Activated CD4-positive, alpha-beta memory T cell treated with anti-CD3 and anti-CD28 coated beads for 36 hours (primary cell): ENCODE data around the gene CHST10. TPM values are rescaled to one million over a fixed set of nuclear protein-coding genes. Genes with fewer than 3 reads are reported as not detected.

Experiments used
- CTCF ChIA-PET: fragments of 350-600 bp; sonication (Branson Sonifier 250); formaldehyde crosslinking; loops from one replicate; lab custom pipeline; 2021; ENCODE audit warnings: antibody characterized with exemption, inconsistent platforms; lab: Charles Lee
- POLR2A ChIA-PET: fragments of 350-600 bp; sonication (Branson Sonifier 250); formaldehyde crosslinking; loops from one replicate; lab custom pipeline; 2021; ENCODE audit warnings: antibody characterized with exemption; lab: Charles Lee
- DNase-seq: peaks from one replicate; pipeline ENCODE4 v3.0.0-alpha.2; 2020
- H3K27ac Mint-ChIP-seq: one replicate; pipeline ENCODE4 v1.8.0; 2021; ENCODE audit warnings: mixed read lengths
- H3K27me3 Mint-ChIP-seq: one replicate; pipeline ENCODE4 v1.8.0; 2021; ENCODE audit warnings: mixed read lengths
- H3K36me3 Mint-ChIP-seq: one replicate; pipeline ENCODE4 v1.8.0; 2021; ENCODE audit warnings: mixed read lengths
- H3K4me1 Mint-ChIP-seq: one replicate; pipeline ENCODE4 v1.8.0; 2021; ENCODE audit warnings: low read depth, mixed read lengths
- H3K4me3 Mint-ChIP-seq: one replicate; pipeline ENCODE4 v1.8.0; 2021; ENCODE audit warnings: mild to moderate bottlenecking, mixed read lengths
- H3K9me3 Mint-ChIP-seq: one replicate; pipeline ENCODE4 v1.8.0; 2021; ENCODE audit warnings: mixed read lengths
- intact Hi-C: fragments of 100-400 bp; cut with micrococcal nuclease; formaldehyde crosslinking; loops from one replicate; pipeline ENCODE4 v1.15.1; 2023
- total RNA-seq, 2 experiments: library from RNA; stranded (reverse); gene quantifications; one replicate each; pipeline ENCODE4 v1.2.3, GENCODE V29; 2021

CHST10 gene
- total RNA-seq, 2 experiments from 2014 or later: 3.6 to 4.7 TPM

DNA sequence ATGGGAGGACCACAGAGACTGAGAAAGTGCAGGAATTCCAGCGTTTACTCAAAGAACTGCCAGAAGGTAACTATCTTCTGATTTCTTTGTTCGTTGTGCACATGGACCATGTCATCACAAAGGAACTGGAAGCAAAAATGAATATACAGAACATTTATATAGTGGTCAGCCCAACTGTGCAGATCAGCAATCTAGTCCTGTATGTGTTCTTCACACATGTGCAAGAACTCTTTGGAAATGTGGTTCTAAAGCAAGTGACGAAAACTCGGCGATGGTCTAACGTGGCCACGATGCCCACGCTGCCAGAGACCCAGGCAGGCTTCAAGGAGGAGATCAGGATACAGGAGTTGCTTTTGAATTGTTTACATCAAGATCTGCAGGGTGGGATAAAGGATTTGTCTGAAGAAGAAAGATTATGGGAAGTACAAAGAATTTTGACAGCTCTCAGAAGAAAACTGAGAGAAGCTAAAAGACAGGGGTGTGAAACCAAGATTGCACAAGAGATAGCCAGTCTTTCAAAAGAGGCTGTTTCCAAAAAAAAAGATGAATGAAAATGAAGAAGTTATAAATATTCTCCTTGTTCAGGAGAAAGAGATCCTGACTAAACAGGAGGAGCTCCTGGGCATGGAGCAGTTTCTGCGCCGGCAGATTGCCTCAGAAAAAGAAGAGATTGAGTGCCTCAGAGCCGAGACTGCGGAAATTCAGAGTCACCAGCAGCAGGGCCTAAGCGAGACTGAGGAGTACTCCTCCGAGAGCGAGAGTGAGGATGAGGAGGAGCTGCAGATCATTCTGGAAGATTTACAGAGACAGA is 8.3 kb upstream of the CHST10 start:
- Mint-ChIP-seq H3K27ac (no peak overlapping the region), H3K4me3 (no peak overlapping the region), H3K27me3 (peaks cover 9% of the 10 kb centered on the region), H3K36me3 (no peaks in the 10 kb centered on the region), H3K9me3 (peaks cover 7% of the 10 kb centered on the region), H3K4me1 (peaks cover 6% of the 10 kb centered on the region)
- DNase-seq: no peak
- intact Hi-C loops: loop anchor here (5.0 kb wide), 1 partner anchor 562 kb away; no protein-coding TSS in a partner anchor
- ChIA-PET CTCF (interaction anchor here (1.3 kb wide), 1 partner anchor 560 kb away, joined by 8 read pairs; no protein-coding TSS in a partner anchor), POLR2A (no interaction called here)

DNA sequence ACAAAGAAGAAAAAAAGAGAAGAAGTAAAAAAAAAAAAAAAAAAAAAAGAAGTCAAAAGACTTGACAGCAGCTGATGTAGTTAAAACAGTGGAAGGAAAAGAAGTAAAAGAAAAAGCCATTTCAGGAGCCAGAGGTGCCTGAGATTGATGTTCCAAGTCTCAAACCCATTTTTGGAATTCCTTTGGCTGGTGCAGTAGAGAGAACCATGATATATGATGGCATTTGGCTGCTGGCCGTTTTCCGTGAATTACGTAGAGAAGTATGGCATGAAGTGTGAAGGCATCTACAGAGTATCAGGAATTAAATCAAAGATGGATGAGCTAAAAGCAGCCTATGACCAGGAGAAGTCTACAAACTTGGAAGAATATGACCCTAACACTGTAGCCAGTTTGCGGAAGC is 7.6 kb upstream of the CHST10 start:
- POLR2A ChIA-PET: no interaction called here
- peaks cover 6% of the 10 kb centered on the region for H3K4me1 Mint-ChIP-seq
- CTCF ChIA-PET: interaction anchor here (1.3 kb wide), 1 partner anchor 560 kb away, joined by 8 read pairs; no protein-coding TSS in a partner anchor
- H3K27me3 Mint-ChIP-seq: peaks cover 8% of the 10 kb centered on the region
- no peak overlapping the region for H3K27ac Mint-ChIP-seq
- H3K4me3 Mint-ChIP-seq: no peak overlapping the region
- H3K9me3 Mint-ChIP-seq: peaks cover 2% of the 10 kb centered on the region
- H3K36me3 Mint-ChIP-seq: no peaks in the 10 kb centered on the region
- no peak for DNase-seq
- intact Hi-C loops: loop anchor here (5.0 kb wide), 1 partner anchor 562 kb away; no protein-coding TSS in a partner anchor

DNA sequence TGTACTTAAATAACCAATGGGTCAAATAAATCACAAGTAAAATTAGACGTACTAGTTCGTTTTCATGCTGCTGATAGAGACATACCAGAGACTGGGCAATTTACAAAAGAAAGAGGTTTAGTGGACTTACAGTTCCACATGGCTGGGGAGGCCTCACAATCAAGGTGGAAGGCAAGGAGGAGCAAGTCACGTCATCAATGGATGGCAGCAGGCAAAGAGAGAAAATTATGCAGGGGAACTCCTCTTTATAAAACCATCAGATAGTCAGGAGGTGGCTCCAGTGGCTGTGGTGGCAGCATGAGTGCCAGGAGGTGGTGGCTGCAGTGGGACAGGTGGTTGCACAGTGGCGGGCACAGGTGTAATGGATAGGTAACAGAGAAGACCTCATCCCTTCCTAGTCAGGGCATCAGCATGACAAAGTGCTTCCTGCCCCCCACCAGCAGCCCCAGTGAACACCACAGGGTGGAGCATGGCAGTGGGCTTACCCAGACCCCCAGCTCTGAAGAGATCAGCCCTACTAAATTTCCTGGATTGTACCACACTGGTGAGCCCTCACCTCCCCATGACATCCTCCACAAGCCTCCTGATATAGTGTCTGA is 6.9 kb upstream of the CHST10 start:
- ChIA-PET CTCF (no interaction called here), POLR2A (no interaction called here)
- Mint-ChIP-seq H3K4me3 (no peak overlapping the region), H3K27ac (no peak overlapping the region), H3K27me3 (peaks cover 8% of the 10 kb centered on the region), H3K9me3 (peaks cover 2% of the 10 kb centered on the region), H3K4me1 (peaks cover 6% of the 10 kb centered on the region), H3K36me3 (no peaks in the 10 kb centered on the region)
- no peak for DNase-seq
- intact Hi-C loops: no loop called here

DNA sequence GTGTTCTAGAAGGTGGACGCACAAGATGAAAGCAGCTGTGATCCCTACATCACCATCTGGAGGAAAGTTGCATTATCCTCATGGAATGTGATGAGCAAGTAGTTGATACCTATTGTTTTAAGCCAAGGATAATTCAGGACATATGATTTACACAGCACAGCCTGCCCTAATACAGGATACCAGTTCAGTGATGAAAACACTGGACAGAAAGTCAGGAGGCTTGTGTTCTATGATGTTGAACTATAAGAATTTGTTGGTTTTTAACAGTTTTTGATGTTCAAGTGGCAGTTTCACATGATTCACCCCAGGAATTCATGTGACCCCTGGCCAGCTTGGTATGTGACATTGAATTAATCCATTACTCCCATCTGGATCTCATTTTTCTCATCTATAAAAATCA is 6.2 kb upstream of the CHST10 start:
- CTCF ChIA-PET: no interaction called here
- Mint-ChIP-seq H3K4me1 (peaks cover 6% of the 10 kb centered on the region), H3K4me3 (no peak overlapping the region), H3K27me3 (peaks cover 8% of the 10 kb centered on the region), H3K36me3 (no peaks in the 10 kb centered on the region), H3K27ac (no peak overlapping the region), H3K9me3 (no peaks in the 10 kb centered on the region)
- intact Hi-C loops: no loop called here
- POLR2A ChIA-PET: no interaction called here
- DNase-seq: no peak

DNA sequence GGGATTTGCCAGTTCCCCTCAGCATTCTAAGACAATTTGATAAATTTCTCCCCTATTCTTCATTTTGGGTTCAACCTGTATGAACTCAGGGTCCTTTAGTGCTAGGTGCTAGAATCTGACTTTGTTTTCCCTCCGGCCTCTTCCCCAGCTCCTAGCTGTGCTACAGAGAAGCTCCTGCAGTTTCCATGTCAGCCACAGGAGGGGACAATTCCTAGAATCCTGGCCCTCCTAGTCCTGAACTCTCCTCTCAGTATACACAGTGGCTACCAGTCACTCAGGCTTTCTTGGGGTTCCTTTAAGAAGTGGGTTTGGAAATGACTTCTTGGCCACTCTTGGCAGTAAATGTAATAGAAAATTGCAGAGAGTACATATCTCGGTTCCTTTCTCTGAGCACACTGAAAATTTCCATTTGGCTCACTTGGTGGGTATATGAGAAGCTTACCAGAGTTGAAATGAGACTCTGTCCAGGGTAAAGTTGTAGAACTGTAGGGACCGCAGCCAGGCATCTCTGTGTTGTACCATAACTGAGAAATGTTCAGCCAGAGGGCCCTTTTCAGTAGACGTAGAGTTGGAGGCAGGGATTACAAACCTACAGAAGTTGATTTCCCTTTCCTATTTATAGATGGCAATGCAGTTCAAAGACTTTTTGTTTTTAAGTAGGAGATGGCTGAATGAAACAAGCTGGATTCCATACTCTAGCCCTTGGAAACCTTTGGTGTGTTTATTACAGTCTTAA is 5.0 kb upstream of the CHST10 start:
- no peak for DNase-seq
- no peaks in the 10 kb centered on the region for H3K9me3 Mint-ChIP-seq
- H3K27ac Mint-ChIP-seq: no peak overlapping the region
- ChIA-PET POLR2A (no interaction called here), CTCF (no interaction called here)
- H3K27me3 Mint-ChIP-seq: peaks cover 4% of the 10 kb centered on the region
- no peak overlapping the region for H3K4me3 Mint-ChIP-seq
- no peaks in the 10 kb centered on the region for H3K36me3 Mint-ChIP-seq
- intact Hi-C loops: no loop called here
- peaks cover 9% of the 10 kb centered on the region for H3K4me1 Mint-ChIP-seq

DNA sequence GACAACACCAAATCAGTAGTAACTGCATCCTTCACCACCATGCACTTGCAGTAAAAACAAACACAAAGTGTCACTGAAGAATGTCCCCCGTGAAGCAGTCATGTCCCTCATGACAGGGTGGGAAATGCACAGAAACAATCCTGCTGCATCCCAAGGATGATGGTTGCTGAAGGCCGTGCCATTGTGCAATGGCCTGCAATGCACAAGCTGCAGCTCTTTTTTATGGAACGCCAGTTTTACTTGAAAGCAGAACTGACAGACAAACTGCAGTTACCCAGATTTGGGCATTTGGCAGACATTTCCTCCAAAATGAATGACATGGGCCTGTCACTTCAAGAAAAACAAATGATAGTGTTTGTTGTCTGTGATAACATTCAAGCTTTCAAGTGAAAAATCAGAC is 2.4 kb upstream of the CHST10 start:
- no peak for DNase-seq
- Mint-ChIP-seq H3K27me3 (peaks cover 9% of the 10 kb centered on the region), H3K4me3 (no peak overlapping the region), H3K9me3 (no peaks in the 10 kb centered on the region), H3K4me1 (peaks cover 24% of the 10 kb centered on the region), H3K27ac (no peak overlapping the region), H3K36me3 (peaks cover 2% of the 10 kb centered on the region)
- POLR2A ChIA-PET: no interaction called here
- CTCF ChIA-PET: no interaction called here
- intact Hi-C loops: loop anchor here (5.0 kb wide), 1 partner anchor 142 kb away; the partner anchor contains the start of gene PDCL3

DNA sequence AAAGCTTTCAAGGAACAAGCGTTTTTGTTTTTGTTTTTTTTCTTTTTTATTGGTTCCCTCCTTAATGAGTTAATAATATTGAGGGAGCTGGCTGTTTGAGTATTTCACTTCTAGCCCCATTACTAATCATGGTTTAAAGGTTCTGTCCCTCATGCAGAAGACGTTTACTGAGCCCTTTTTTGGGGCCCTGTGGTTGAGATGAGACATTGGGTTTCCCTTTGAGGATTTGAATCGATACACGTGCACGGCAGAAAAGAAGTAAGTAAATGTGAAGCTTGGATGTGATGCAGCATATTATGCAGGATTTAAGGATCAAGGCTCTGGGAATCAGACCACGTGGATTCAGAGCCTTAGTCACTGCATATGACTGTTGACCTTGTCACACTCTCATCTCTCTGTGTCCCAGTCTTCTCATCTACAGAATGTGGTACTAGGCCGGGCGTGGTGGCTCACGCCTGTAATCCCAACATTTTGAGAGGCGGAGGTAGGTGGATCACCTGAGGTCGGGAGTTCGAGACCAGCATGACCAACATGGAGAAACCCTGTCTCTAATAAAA is 1.0 kb upstream of the CHST10 start:
- Mint-ChIP-seq H3K27me3 (peaks cover 9% of the 10 kb centered on the region), H3K4me1 (peaks cover 24% of the 10 kb centered on the region), H3K27ac (no peak overlapping the region), H3K4me3 (no peak overlapping the region), H3K9me3 (no peaks in the 10 kb centered on the region), H3K36me3 (peaks cover 2% of the 10 kb centered on the region)
- intact Hi-C loops: loop anchor here (5.0 kb wide), 1 partner anchor 144 kb away; the partner anchor contains the start of gene PDCL3
- POLR2A ChIA-PET: no interaction called here
- peak; percentile 20 for DNase-seq
- CTCF ChIA-PET: interaction anchor here (0.6 kb wide), 1 partner anchor 37 kb away, joined by 3 read pairs; no protein-coding TSS in a partner anchor

DNA sequence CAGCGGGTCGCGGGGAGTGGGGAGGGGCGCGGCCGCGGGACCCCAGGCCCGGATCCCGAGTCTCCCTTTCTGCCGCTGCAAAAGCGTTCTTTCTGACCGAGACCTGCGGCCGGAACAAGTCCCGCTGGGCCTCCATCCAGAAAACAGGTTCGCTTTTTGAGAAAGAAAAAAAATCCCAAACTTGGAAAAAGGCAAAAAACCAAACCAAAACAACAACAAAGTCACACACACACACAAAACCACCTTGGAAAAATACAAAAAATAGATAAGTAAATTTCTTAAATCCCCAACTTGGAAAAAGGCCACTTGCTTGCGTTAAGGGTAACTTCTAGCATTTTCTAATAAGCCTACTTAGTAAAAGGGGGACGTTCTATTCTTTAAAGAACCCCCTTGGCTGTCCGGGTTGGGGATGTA is 250 bp upstream of the CHST10 start:
- Mint-ChIP-seq H3K9me3 (no peaks in the 10 kb centered on the region), H3K27me3 (peaks cover 9% of the 10 kb centered on the region), H3K36me3 (peaks cover 2% of the 10 kb centered on the region), H3K4me1 (peaks cover 24% of the 10 kb centered on the region), H3K4me3 (peak overlapping the region; percentile 70), H3K27ac (no peak overlapping the region)
- ChIA-PET CTCF (interaction anchor here (0.9 to 2.6 kb wide), 2 partner anchors 19 to 37 kb away, joined by 3 to 11 read pairs; no protein-coding TSS in a partner anchor), POLR2A (no interaction called here)
- intact Hi-C loops: loop anchor here (5.0 kb wide), 1 partner anchor 145 kb away; the partner anchor contains the start of gene PDCL3
- no peak for DNase-seq

DNA sequence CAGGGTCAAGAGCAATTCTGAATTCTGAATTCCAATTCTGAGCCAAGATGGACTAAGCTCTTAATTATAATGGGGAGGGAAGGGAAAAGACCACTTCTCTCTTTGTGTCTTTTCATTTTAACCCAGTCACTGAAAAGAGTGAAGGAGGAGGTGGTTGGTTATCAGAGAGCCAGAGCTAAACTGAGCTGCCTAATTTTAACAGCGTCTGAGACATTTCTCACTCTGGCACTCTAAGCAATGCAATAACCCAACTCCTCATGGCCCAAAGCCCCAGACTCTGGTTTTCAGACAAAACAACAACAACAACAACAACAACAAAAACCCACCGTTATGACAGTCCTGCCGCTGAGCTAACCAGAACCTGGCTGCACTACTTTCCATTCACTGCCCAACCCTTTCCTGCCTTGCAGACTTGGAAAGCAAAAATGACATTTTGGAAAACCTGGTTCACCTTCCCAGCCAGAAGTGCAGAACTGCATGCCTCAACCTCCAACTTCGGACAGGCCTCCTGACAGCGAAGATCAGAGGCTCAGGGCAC is 1.0 kb downstream of the CHST10 start:
- H3K27me3 Mint-ChIP-seq: peaks cover 9% of the 10 kb centered on the region
- H3K36me3 Mint-ChIP-seq: peaks cover 2% of the 10 kb centered on the region
- H3K27ac Mint-ChIP-seq: no peak overlapping the region
- POLR2A ChIA-PET: no interaction called here
- CTCF ChIA-PET: interaction anchor here (0.6 to 2.6 kb wide), 3 partner anchors 18 to 280 kb away, joined by 3 to 11 read pairs (median 4); no protein-coding TSS in a partner anchor
- peaks cover 24% of the 10 kb centered on the region for H3K4me1 Mint-ChIP-seq
- no peak for DNase-seq
- intact Hi-C loops: loop anchor here (5.0 kb wide), 1 partner anchor 146 kb away; the partner anchor contains the start of gene PDCL3
- peak overlapping the region; percentile 84 for H3K4me3 Mint-ChIP-seq
- H3K9me3 Mint-ChIP-seq: no peaks in the 10 kb centered on the region

DNA sequence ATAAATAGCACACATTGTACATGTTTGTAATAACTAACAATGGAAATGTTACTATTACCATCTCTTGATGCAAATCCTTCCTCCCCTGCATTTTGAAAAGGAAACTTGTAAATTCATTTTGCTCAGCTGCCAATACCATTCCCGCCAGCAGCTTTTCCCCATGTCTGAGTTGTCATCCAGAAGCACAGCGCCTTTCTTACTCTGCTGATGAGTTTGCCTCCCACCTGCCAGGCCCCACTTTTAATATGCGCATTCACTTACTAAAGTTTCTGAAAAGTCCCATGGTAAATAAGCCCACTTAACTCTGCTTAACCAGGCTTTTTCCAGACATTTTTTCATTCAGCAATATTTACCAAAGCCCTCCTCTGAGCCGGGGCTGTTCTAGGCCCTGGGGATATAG is 3.9 kb downstream of the CHST10 start:
- H3K27ac Mint-ChIP-seq: no peak overlapping the region
- peaks cover 24% of the 10 kb centered on the region for H3K4me1 Mint-ChIP-seq
- H3K36me3 Mint-ChIP-seq: peaks cover 2% of the 10 kb centered on the region
- DNase-seq: no peak
- no peaks in the 10 kb centered on the region for H3K9me3 Mint-ChIP-seq
- intact Hi-C loops: no loop called here
- ChIA-PET POLR2A (no interaction called here), CTCF (no interaction called here)
- no peak overlapping the region for H3K4me3 Mint-ChIP-seq
- H3K27me3 Mint-ChIP-seq: peaks cover 9% of the 10 kb centered on the region

DNA sequence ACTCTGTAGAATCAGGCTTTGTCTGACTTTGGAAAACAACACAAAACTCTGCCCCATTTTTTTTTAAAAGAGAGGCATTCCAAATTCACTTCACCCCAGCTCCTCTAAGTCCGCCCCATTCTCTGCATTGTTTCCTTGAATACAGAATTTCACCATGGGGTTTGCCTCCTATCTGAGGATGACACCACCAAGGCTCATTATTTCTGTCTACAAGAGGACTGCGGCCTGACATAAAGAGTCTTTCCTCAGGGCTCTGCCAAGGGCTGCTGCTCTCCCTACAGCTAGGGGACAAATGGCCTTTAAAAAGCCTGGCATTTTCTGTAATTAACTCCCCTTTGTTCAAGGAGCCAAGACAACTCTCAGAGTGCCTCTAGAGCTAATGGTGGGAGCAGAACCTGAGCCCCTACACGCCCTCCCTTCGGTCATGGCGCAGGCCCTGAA is 4.6 kb downstream of the CHST10 start:
- Mint-ChIP-seq H3K27me3 (peaks cover 9% of the 10 kb centered on the region), H3K9me3 (no peaks in the 10 kb centered on the region), H3K4me1 (peaks cover 17% of the 10 kb centered on the region), H3K27ac (no peak overlapping the region), H3K4me3 (no peak overlapping the region), H3K36me3 (peaks cover 2% of the 10 kb centered on the region)
- ChIA-PET CTCF (no interaction called here), POLR2A (no interaction called here)
- DNase-seq: no peak
- intact Hi-C loops: no loop called here
